GM13976 (cell line): ENCODE measurements around the gene ZFAND6.
"Not testable (repeated sequence)": the region's sequence is repeated elsewhere in the genome, so short reads cannot be mapped to it uniquely, and the experiment has no call there.

Source experiments
- DNase-seq: peaks from one replicate; pipeline ENCODE4 v3.0.0; 2012; ENCODE audit warnings: low spot score
- CTCF ChIP-seq: IDR thresholded peaks from 2 replicates; pipeline ENCODE4 v1.5.1; 2012; ENCODE audit warnings: borderline replicate concordance, mild to moderate bottlenecking; ENCODE audit not compliant: insufficient read depth; ENCODE audit errors: extremely low read depth, missing control alignments, control extremely low read depth
- in situ Hi-C: fragments of 300-500 bp; cut with MboI; formaldehyde crosslinking; loops from one replicate; pipeline ENCODE4 v1.12.0; 2022; ENCODE audit warnings: low sequenced_read_pairs, mixed read lengths, inconsistent platforms; ENCODE audit not compliant: unreplicated experiment

ZFAND6 gene

GRCh38 chr15:80019168-80019745 lies 40.2 kb upstream of the ZFAND6 start:
- TF ChIP-seq CTCF, result no peak
- in situ Hi-C loops, result no loop called here
- no peak for DNase-seq

GRCh38 chr15:80020149-80020548 lies 39.3 kb upstream of the ZFAND6 start:
- DNase-seq, in situ Hi-C loops: not testable (repeated sequence)

GRCh38 chr15:80020731-80021130 lies 38.7 kb upstream of the ZFAND6 start:
- no peak for DNase-seq
- in situ Hi-C loops, result no loop called here
- TF ChIP-seq CTCF, result no peak

- TF ChIP-seq CTCF, result no peak
- in situ Hi-C loops, result no loop called here
- no peak for DNase-seq
Measured at GRCh38 chr15:80026310-80026709, 33.2 kb upstream of the ZFAND6 start.

GRCh38 chr15:80026754-80027153 lies 32.7 kb upstream of the ZFAND6 start:
- in situ Hi-C loops, result no loop called here
- no peak for DNase-seq
- TF ChIP-seq CTCF, result no peak

GRCh38 chr15:80028937-80029336 lies 30.5 kb upstream of the ZFAND6 start:
- TF ChIP-seq CTCF, result no peak
- DNase-seq, result no peak
- in situ Hi-C loops, result no loop called here

GRCh38 chr15:80031841-80032240 lies 27.6 kb upstream of the ZFAND6 start:
- no peak for TF ChIP-seq CTCF
- no peak for DNase-seq
- in situ Hi-C loops, result no loop called here
